GM19328 (cell line): ENCODE results near the gene TMEM69.
A peak's percentile ranks its signal among the peaks of the same experiment; 100 is the strongest.
"Not testable (repeated sequence)": the region's sequence is repeated elsewhere in the genome, so short reads cannot be mapped to it uniquely, and the experiment has no call there.

ENCODE experiments used
- ATAC-seq: cut with Tn5 transposase; IDR thresholded peaks from one replicate; pipeline ENCODE4 v1.9.1; 2021; ENCODE audit warnings: mild to moderate bottlenecking, moderate library complexity; ENCODE audit not compliant: unreplicated experiment

The TMEM69 gene

DNA sequence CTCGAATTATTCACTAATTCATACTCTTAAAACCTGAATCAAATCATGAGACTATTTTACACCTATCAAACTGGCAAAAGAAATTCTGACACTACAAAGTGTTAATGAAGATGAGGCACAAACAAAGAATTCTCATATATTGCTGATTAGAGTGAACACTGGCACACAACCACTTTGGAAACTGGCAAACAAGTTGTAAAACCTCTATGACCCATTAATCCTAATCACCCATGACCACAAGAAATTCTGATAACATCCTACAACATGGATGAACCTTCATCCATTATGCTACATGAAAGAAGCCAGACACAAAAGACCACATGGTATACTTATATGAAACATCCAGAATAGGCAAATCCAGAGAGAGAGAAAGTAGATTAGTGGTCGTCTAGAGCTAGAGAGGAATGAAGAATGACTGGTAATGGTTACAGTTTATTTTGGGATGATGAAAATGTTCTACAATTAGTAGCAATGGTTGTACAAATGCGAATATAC, 10.2 kb upstream of the TMEM69 start:
- ATAC-seq: no peak

DNA sequence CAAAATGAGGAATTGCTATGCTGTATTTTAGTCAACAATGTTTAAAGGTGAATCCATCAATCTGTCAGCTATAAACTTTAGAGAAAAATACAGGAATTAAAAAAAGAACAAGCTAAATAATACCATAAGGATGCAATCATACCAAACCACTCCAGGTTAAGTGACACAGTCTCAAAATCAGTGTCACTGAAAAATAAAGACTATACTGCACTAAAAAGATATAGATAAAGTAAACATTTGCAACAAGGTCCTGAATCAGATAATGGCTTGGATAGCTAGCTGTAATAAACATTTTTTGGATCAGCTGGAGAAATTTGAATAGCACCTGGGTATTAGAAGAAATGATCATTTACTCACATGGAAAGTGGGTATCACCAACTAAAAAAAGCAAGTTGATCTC, 9.5 kb upstream of the TMEM69 start:
- ATAC-seq: no peak

DNA sequence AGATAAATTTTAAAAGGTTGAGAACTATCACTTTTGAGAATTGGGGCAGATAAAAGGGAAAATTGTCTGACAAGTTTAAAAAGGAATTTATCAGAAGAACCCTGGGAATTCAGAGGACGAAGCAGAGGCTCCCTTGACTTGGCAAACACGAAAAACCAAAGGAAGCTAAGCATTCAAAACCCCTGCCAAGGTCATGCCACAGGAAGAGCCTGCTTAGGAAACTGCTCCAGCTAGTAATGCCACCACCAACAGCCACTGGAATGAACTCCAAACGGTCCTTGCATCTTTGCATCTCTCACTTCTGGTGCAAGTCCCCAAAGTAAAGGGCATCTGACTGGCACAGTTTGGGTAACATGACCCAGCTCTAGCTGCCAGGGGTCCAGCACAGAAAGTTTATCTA, 8.9 kb upstream of the TMEM69 start:
- no peak for ATAC-seq

- ATAC-seq: no peak
Measured at GRCh38 chr1:45682942-45683341, 5.0 kb upstream of the TMEM69 start.

DNA sequence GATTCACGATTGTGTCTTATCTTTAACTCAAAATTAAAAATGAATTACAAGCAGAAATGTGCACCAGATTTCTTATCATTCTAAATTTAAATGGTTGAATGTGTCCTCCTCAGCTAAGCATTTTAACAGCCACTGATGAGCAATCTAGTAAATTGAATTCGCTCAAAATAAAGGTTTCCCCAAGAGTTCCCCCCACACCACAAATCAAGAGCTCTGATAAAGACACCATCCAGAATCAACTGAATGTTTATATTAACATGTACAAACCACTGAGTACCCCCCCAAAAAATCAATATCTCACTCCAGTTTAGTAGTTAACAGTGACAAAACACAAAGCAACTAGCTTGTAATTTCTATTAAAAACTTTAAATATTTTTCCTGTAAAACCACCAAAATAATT, 3.6 kb upstream of the TMEM69 start:
- ATAC-seq: no peak

DNA sequence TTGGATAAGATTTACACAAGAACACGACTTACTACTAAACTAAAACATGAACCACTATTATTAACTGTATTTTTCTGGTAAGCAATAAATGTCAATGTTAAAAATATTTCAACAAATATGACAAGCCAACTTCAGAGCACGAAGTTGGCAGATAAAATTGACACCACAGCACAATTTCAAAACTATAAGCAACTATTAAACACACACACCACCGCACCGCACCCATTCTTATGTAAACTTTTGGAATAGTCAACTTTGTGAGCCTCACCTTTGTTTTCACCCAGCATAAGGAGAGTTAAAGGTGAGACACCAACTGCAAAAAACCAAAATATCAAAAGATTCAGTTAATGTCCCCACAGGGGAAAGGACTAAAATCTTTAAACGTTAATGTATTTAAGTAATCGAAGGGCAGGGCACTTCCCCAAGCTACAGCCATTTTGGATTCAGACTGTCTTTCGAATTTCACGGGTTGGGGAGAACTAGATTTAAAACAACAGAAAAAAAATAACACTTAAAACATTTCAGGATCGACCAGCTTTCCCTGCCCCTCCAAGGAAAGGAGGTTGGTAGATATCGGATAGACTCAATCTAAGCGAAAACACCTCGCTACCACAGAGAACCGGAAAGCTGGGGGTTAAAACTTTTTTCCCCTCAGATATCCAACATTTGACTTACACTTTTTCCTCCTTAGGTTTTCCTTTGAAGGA, 2.5 kb upstream of the TMEM69 start:
- no peak for ATAC-seq

- ATAC-seq: peak; percentile 11
Measured at GRCh38 chr1:45686015-45686287, 2.0 kb upstream of the TMEM69 start.

DNA sequence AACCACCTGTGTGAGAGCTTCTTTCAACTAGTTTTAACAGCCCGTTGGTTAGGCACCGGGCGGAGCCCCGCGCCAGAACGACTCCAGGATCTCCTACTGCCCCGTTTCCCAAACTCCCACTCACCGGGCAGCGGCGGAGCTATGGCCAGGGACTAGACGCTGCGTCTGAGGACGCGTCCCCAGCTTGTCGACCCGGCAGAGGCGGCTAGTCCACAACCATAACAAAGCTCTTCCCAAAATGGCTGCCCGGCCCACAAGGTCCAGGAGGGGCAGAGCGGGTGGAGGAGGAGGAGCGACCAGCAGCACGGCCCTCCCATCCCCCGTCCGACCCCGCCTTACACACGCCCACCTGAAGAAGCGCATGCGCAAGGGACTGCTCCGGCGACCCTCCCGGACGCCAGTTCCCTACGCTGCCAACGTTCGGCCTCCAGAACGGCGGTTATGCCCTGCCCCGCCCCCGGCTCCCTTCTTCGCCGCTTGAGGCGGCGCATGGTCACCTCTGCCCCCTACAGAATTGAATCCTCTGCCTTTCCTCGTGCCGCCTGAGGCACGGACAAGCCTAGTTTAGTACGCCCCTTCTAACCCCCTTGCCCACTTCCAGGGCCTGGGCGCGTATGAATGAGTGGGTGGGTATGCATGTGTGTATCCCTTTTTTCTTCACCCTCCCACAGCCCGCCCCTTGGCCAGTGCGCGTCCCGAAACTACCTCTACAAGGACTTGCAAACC, 1.5 kb upstream of the TMEM69 start, which contains the start of gene GPBP1L1:
Gene GPBP1L1, minus strand, starts transcription at position 246 of the 726 bp plus-strand sequence. CDS start 27,446 bp downstream, outside the sequence.
- ATAC-seq: peak; percentile 49

DNA sequence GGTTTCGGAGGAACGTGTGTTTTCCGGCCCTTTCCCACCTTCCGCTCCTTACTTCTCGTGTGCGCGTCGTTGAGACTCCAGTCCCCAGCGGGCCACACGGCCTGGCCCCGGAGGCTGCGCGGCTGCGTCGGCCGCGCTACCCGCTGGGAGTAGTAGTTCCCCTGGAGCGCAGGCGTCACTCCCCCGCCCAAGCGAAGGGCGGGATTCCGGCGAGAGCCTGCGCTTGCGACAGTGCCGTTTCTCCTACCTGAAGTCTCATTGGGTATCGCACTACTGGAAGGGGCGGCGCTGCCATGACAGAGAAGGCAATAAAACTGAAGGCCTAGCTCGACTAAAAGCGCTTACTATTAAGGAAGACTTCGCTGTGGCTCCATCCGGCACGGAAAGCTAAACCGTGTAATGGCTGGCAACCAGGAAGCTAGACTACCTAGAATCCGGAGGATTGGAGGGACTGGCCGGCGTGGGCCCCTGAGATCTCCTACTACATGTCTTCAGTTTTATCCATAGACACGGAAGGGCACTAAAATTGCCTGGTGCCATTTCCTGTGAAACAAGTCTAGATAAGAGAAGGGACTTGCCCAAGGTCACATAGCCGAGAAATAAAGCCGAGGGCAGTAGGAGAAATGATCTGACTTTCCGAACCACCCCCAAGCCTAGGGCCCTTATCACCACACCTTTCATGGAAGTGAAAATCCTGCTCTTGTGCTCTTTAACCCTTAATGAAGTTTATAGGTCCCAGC, 797 bp upstream of the TMEM69 start:
- ATAC-seq: peak; percentile 80

- not testable (repeated sequence) for ATAC-seq
Measured at GRCh38 chr1:45693811-45694210, 5.8 kb downstream of the TMEM69 start.

GRCh38 chr1:45694823-45695222, 6.8 kb downstream of the TMEM69 start:
- no peak for ATAC-seq

GRCh38 chr1:45704637-45705036, 16.7 kb downstream of the TMEM69 start:
- no peak for ATAC-seq

GRCh38 chr1:45713711-45714110, 25.7 kb downstream of the TMEM69 start:
- ATAC-seq: no peak

DNA sequence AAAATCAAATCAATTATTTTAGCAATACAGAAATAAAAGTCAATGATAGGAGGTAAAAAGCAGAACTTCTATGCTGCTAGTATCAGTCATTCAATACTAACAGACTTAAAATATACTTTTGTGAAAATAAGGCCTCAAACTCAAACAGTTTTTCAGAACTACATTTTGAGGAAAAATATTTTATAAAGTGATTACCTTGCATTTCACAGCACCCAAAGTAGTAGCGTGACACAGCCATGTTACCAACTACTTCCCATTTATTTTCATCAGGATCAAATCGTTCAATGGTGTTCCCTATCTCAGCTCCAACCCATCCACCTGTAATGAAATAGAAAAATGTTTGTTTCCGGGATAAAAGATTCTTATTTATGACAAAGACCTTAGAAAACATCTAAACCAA, 28.7 kb downstream of the TMEM69 start:
- ATAC-seq: no peak

DNA sequence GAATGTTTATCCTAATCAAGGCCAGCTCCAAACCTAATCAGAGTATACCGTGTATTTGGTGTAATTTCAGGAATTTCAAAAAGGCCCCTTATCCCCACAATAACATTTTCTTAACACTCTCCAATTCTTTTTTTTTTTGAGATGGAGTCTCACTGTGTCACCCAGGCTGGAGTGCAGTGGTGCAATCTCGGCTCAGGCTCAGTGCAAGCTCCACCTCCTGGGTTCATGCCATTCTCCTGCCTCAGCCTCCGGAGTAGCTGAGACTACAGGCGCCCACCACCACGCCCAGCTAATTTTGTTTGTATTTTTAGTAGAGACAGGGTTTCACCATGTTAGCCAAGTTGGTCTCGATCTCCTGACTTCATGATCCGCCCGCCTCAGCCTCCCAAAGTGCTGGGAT, 29.4 kb downstream of the TMEM69 start:
- ATAC-seq: not testable (repeated sequence)

DNA sequence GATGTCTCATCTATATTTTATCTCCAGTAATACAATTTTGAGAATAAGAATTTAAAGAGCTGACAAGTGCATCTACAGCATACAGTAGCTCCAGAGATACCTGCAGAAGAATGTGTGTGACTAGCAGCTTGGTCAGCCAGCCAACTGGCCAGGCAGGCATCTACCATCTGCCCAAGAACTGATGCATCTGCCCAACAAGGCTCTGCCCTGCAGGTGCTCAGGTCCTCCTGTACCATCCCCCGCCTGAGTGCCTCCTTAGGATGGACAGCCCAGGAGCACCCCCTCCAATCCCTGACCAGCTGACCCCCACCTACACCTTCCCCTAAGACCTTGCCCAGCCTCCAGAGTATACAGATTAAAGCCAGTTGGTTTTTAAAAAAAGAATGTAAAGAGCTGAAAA, 30.3 kb downstream of the TMEM69 start:
- ATAC-seq: no peak

- no peak for ATAC-seq
Measured at GRCh38 chr1:45721207-45721606, 33.2 kb downstream of the TMEM69 start.

DNA sequence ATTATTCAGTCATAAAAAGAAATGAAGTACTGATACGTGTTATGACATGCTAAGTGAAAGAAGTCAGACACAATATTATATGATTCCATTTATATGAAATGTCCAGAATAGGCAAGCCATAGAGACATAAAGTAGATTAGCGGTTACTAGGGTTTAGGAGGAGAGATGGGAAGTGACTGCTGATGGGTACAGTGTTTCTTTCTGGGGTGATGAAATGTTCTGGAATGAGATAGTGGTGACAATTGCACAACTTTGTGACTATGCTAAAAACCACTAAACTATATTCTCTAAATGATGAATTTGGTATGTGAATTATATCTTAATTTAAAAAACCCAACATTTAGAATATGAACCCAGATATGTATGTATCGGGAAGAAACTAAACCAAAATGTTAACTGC, 34.8 kb downstream of the TMEM69 start:
- ATAC-seq: no peak

DNA sequence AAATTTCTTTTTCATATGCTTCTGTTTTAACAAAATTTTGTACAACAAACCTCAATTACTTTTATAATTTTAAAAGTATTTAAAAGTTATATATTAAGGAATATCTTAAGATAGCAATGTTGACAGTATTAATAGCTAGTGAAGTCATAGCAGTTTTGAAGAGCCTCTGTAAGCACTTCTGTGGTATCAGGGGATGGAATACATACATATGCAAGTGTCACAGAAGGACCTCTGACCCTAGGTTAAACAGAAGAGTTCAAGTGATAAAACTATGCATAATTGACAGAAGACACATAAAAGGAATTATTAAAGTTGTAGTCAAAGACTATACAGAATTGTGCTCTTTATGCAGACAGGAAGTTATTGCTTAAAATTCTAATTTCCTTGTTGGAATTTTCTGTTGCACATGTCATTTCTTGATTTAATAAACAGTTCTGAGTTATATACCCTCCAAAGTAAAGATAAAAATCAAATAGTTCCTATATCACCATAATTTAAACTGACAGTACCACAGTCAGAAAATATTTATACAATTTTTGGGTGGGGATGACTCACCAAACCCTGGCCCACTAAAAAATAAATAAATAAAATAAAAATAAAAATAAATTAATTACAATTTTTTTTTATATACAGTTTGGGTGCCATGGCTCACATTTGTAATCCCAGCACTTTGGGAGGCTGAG, 35.4 kb downstream of the TMEM69 start:
- ATAC-seq: no peak

DNA sequence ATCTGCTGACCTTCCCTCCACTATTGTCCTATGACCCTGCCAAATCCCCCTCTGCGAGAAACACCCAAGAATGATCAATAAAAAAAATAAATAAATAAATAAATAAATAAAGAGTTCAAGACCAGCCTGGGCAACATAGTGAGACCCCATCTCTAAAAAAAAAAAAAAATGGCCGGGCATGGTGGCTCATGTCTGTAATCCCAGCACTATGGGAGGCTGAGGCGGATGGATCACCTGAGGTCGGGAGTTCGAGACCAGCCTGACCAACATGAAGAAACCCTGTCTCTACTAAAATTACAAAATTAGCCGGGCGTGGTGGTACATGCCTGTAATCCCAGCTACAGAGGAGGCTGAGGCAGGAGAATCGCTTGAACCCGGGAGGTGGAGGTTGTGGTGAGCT, 38.0 kb downstream of the TMEM69 start:
- not testable (repeated sequence) for ATAC-seq

DNA sequence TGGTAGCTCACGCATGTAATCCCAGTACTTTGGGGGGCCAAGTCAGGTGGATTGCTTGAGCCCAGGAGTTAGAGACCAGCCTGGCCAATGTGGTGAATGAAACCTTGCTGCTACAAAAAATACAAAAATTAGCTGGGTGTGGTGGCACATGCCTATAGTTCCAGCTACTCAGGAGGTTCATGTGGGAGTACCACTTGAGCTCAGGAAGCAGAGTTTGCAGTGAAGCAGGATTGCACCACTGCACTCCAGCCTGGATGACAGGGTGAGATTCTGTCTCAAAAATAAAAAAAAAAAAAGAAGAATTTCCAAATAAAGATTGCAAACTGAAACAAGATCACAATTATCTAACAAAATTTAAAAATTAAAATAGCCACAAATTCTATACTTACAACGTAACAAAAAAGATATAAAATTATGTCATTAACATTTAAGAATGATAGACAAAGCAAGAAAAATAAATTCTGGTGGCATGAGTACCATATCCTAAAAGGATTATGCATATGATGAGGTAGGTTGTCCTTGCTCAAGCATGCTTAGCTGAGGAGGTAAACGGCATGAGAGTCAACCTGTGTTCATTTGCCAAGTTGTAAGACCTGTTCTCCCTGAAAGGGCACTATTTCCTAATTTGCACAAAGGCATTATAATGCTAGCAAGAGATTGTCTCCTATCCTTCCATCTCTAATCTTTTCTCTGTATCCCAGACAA, 42.2 kb downstream of the TMEM69 start:
- no peak for ATAC-seq
